CD14-positive monocyte (primary cell): ENCODE data around the gene TERC. TPM values are rescaled to one million over a fixed set of nuclear protein-coding genes. Genes with fewer than 3 reads are reported as not detected.
A peak's percentile ranks its signal among the peaks of the same experiment; 100 is the strongest.

Experiments used
- DNase-seq, 3 donors: peaks; one replicate each; pipeline ENCODE4 v3.0.0-alpha.2; 2011 to 2022
- H2AFZ ChIP-seq: 2 replicates; pipeline ENCODE4 v1.6.0; 2012; ENCODE audit warnings: mild to moderate bottlenecking, low read depth, low read length, inconsistent platforms; ENCODE audit not compliant: insufficient read depth, poor library complexity, severe bottlenecking
- H3K27ac ChIP-seq, 2 donors: 1 replicate in 1 of 2; 2 replicates in 1 of 2; pipeline ENCODE4 v1.5.1; 2012 to 2013; ENCODE audit warnings: low read length in 2 of 2, control low read depth in 1 of 2, inconsistent platforms in 1 of 2, low read depth in 1 of 2, mild to moderate bottlenecking in 1 of 2
- H3K27me3 ChIP-seq, 2 donors: one replicate each; pipeline versions ENCODE4 v1.6.0 to v1.6.1; 2011 to 2013; ENCODE audit warnings: low read length in 2 of 2; ENCODE audit not compliant: control insufficient read depth in 2 of 2, insufficient read depth in 2 of 2
- H3K36me3 ChIP-seq, 2 donors: replicated peaks in 1 of 2; 1 replicate in 1 of 2; 2 replicates in 1 of 2; pipeline versions ENCODE4 v1.5.1 to v1.6.1; 2012 to 2013; ENCODE audit warnings: low read length in 2 of 2, control low read depth in 1 of 2, inconsistent platforms in 1 of 2, mild to moderate bottlenecking in 1 of 2; ENCODE audit not compliant: insufficient read depth in 2 of 2, control insufficient read depth in 1 of 2
- H3K4me1 ChIP-seq, 2 donors: 1 replicate in 1 of 2; 2 replicates in 1 of 2; pipeline versions ENCODE4 v1.5.1 to v1.6.1; 2012 to 2013; ENCODE audit warnings: low read length in 2 of 2, control low read depth in 1 of 2, inconsistent platforms in 1 of 2, mild to moderate bottlenecking in 1 of 2, moderate library complexity in 1 of 2; ENCODE audit not compliant: insufficient read depth in 2 of 2, control insufficient read depth in 1 of 2
- H3K4me2 ChIP-seq: replicated peaks from 2 replicates; pipeline ENCODE3; 2012; ENCODE audit warnings: low read length, moderate library complexity, mild to moderate bottlenecking; ENCODE audit not compliant: poor library complexity, severe bottlenecking; ENCODE audit errors: extremely low read depth
- H3K4me3 ChIP-seq, 3 experiments: fragments of 200-600 bp in 1 of 3; sonication (generic) in 1 of 3; replicated peaks in 1 of 3; 1 replicate in 2 of 3; 2 replicates in 1 of 3; pipeline ENCODE4 v1.5.1; 2011 to 2013; ENCODE audit warnings: low read length in 3 of 3, mild to moderate bottlenecking in 3 of 3, control low read depth in 2 of 3, low read depth in 2 of 3, inconsistent platforms in 1 of 3, moderate library complexity in 1 of 3
- H3K79me2 ChIP-seq: 2 replicates; pipeline ENCODE4 v1.6.0; 2012; ENCODE audit warnings: mild to moderate bottlenecking, control low read depth, inconsistent platforms, low read length, moderate library complexity; ENCODE audit not compliant: insufficient read depth
- H3K9ac ChIP-seq: 2 replicates; pipeline ENCODE4 v1.6.0; 2017; ENCODE audit warnings: low read length, mild to moderate bottlenecking; ENCODE audit not compliant: insufficient read depth, poor library complexity, severe bottlenecking
- H3K9me3 ChIP-seq, 2 donors: replicated peaks in 1 of 2; 1 replicate in 1 of 2; 2 replicates in 1 of 2; pipeline versions ENCODE4 v1.5.1 to v1.6.1; 2012 to 2013; ENCODE audit warnings: low read length in 2 of 2, control low read depth in 1 of 2; ENCODE audit not compliant: control insufficient read depth in 1 of 2, insufficient read depth in 1 of 2
- H4K20me1 ChIP-seq: 2 replicates; pipeline ENCODE4 v1.6.0; 2012; ENCODE audit warnings: mild to moderate bottlenecking, low read length, control low read depth, moderate library complexity; ENCODE audit not compliant: insufficient read depth
- H3K27ac Mint-ChIP-seq, 7 donors: one replicate each; pipeline ENCODE4 v1.8.0; 2020; ENCODE audit warnings: mild to moderate bottlenecking in 7 of 7, mixed read lengths in 7 of 7, moderate library complexity in 6 of 7, inconsistent platforms in 2 of 7
- H3K27me3 Mint-ChIP-seq, 3 donors: one replicate each; pipeline ENCODE4 v1.8.0; 2021 to 2022; ENCODE audit warnings: low read depth in 3 of 3, mild to moderate bottlenecking in 3 of 3, mixed read lengths in 3 of 3, moderate library complexity in 3 of 3, inconsistent platforms in 1 of 3
- H3K36me3 Mint-ChIP-seq, 2 donors: one replicate each; pipeline ENCODE4 v1.8.0; 2020; ENCODE audit warnings: mixed read lengths in 2 of 2, inconsistent platforms in 1 of 2, mild to moderate bottlenecking in 1 of 2
- H3K4me1 Mint-ChIP-seq: one replicate; pipeline ENCODE4 v1.8.0; 2020; ENCODE audit warnings: mild to moderate bottlenecking, mixed read lengths
- H3K4me3 Mint-ChIP-seq, 2 donors: one replicate each; pipeline ENCODE4 v1.8.0; 2020; ENCODE audit warnings: mild to moderate bottlenecking in 2 of 2, mixed read lengths in 2 of 2, moderate library complexity in 1 of 2
- H3K9me3 Mint-ChIP-seq, 7 donors: one replicate each; pipeline ENCODE4 v1.8.0; 2020 to 2022; ENCODE audit warnings: mixed read lengths in 7 of 7, mild to moderate bottlenecking in 6 of 7, moderate library complexity in 6 of 7, inconsistent platforms in 2 of 7
- WGBS: methylation state at CpG from one replicate; pipeline ENCODE4 v1.1.5; 2013; ENCODE audit warnings: missing lambda C conversion rate; ENCODE audit not compliant: insufficient coverage; 5-methylcytosine and 5-hydroxymethylcytosine counted together
- intact Hi-C, 2 donors: fragments of 100-400 bp; cut with micrococcal nuclease; formaldehyde crosslinking; loops; one replicate each; pipeline versions ENCODE4 v1.15.0 to v1.15.1; 2023
- polyA plus RNA-seq, 3 donors: library from polyadenylated mRNA; depleted of rRNA in 1 of 3; unstranded in 2 of 3; stranded (reverse) in 1 of 3; fragments of 300-500 nt in 2 of 3; fragments of >200 nt in 1 of 3; fragmentation: Illumina TruSeq in 2 of 3; gene quantifications; 1 replicate in 2 of 3; 2 replicates in 1 of 3; pipeline ENCODE4 v1.2.3, GENCODE V29; 2012 to 2021
- TF ChIP-seq, protein P1 (sequence below): fragments of 200-600 bp; IDR thresholded peaks from one replicate; pipeline ENCODE4 v1.8.0; 2022; ENCODE audit warnings: antibody characterized with exemption, mild to moderate bottlenecking

TERC gene
- polyA plus RNA-seq, 3 donors = 0.33 to 0.76 TPM; not detected in 1

DNA sequence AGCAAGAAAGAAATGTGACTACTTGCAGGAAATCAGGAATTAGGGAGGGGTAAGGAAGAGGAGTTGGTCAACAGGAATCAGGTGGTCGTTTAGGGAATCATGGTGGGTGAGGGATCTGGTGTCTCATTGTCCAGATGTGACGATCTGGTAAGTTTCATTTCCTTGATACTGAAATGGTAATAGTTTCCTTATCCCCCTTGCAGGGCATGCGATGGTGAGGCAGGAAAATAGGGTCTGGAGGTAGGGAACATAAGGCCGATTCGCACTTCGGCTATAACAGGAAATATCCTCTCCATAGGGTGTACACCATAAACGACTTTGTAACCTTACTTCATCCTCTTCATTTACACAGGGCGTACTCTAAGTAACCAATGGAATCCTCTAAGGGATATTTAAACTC, 48.4 kb upstream of the TERC start:
- no peaks in the 10 kb centered on the region for H4K20me1 ChIP-seq
- H3K4me1 ChIP-seq = peaks cover 26 to 31% of the 10 kb centered on the region in 2 donors
- H3K4me2 ChIP-seq = peak overlapping the region; percentile 87
- H3K4me3 ChIP-seq = peak overlapping the region; percentile 50 to 75 (median 59)
- H3K4me1 Mint-ChIP-seq = peaks cover 27% of the 10 kb centered on the region
- intact Hi-C loops = no loop called here
- H3K27ac ChIP-seq = peak overlapping the region in 1 of 2 donors; percentile 6
- TF ChIP-seq, protein P1, sequence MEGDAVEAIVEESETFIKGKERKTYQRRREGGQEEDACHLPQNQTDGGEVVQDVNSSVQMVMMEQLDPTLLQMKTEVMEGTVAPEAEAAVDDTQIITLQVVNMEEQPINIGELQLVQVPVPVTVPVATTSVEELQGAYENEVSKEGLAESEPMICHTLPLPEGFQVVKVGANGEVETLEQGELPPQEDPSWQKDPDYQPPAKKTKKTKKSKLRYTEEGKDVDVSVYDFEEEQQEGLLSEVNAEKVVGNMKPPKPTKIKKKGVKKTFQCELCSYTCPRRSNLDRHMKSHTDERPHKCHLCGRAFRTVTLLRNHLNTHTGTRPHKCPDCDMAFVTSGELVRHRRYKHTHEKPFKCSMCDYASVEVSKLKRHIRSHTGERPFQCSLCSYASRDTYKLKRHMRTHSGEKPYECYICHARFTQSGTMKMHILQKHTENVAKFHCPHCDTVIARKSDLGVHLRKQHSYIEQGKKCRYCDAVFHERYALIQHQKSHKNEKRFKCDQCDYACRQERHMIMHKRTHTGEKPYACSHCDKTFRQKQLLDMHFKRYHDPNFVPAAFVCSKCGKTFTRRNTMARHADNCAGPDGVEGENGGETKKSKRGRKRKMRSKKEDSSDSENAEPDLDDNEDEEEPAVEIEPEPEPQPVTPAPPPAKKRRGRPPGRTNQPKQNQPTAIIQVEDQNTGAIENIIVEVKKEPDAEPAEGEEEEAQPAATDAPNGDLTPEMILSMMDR = no peak
- DNase-seq = no peak
- no peaks in the 10 kb centered on the region for H3K36me3 ChIP-seq
- peaks cover 6 to 20% (median 11%) of the 10 kb centered on the region in 7 donors for H3K9me3 Mint-ChIP-seq
- peaks cover 0 to 3% of the 10 kb centered on the region in 2 donors for H3K27me3 ChIP-seq
- peak overlapping the region; percentile 65 for H3K9ac ChIP-seq
- H3K27me3 Mint-ChIP-seq = peaks cover 0 to 4% (median 2%) of the 10 kb centered on the region in 3 donors
- peak overlapping the region; percentile 89 to 96 for H3K4me3 Mint-ChIP-seq
- peaks cover 0 to 8% of the 10 kb centered on the region in 2 donors for H3K9me3 ChIP-seq
- H3K36me3 Mint-ChIP-seq = peaks cover under 1 to 1% of the 10 kb centered on the region in 2 donors
- peak overlapping the region in 6 of 7 donors; percentile 49 to 85 (median 65) for H3K27ac Mint-ChIP-seq
- H2AFZ ChIP-seq = peak overlapping the region; percentile 94
- WGBS = 20% methylated on average over 1 of the region's 8 CpGs
- no peaks in the 10 kb centered on the region for H3K79me2 ChIP-seq

DNA sequence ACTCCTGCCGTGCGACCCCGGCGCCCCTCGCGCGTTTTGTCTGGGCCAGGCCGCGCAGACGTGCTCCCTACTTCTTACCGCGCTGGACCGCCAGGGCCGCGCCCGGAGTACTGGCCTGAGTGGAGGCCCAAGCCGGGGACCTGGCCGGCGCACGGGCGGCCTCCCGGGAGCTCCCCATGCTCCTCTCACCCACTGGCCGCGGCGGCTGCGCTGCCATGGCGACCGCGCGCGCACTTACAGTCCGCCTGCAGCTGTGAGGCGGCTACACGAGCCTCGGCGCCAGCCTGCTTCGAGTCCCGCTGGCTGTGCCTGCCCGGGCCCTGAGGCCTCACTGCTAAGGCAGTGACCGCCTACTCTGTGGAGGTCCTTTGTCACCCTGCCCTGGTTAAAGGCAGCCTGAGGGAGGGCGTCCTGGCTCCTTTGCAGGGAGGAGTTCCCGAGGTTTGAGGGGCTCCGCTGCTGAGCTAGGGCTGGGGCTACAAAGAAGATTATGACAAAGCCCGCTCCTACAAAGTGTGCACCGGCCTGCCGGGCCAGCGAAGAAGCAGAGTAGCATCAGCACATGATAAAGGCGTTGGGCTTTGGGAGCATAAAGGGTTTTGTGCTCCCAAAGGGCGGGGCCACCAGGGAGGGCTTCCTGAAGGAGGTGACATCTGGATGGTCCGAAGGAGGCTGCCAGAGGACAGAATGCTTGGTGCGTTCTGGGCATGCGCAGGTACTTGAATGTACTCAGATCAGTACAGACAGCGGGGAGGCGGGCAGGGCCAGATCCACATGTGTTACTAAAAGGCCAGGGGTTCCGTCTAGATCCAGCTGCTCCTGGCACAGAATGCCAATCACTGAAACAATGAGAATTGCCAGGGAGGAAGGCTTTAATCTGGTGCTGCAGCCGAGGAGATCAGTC, 47.7 kb upstream of the TERC start, which contains the start of the genes LRRC34 and LRRIQ4:
Gene LRRC34, minus strand, starts transcription at position 573 of the 904 bp plus-strand sequence. Its CDS starts 356 bp downstream, at position 217.
Gene LRRIQ4, plus strand, starts transcription at position 539 of the 904 bp plus-strand sequence. CDS start 9,052 bp downstream, outside the sequence.
- H3K4me3 Mint-ChIP-seq = peak within 1 kb of the TSS; percentile 89 to 96
- Histone ChIP-seq H3K4me3 (peak within 1 kb of the TSS; percentile 50 to 75 (median 59)), H3K4me1 (peaks cover 26 to 31% of the 10 kb centered on the region in 2 donors), H3K9ac (peak within 1 kb of the TSS; percentile 65), H2AFZ (peak within 1 kb of the TSS; percentile 94), H3K79me2 (no peaks in the 10 kb centered on the region), H3K9me3 (peaks cover 0 to 8% of the 10 kb centered on the region in 2 donors), H3K4me2 (peak within 1 kb of the TSS; percentile 87), H3K27me3 (peaks cover 0 to 3% of the 10 kb centered on the region in 2 donors), H4K20me1 (no peaks in the 10 kb centered on the region), H3K36me3 (no peaks in the 10 kb centered on the region), H3K27ac (peak within 1 kb of the TSS in 1 of 2 donors; percentile 6)
- TF ChIP-seq, protein P1 = no peak
- H3K27me3 Mint-ChIP-seq = peaks cover 0 to 4% (median 2%) of the 10 kb centered on the region in 3 donors
- H3K9me3 Mint-ChIP-seq = peaks cover 6 to 20% (median 11%) of the 10 kb centered on the region in 7 donors
- intact Hi-C loops = no loop called here
- peaks cover 27% of the 10 kb centered on the region for H3K4me1 Mint-ChIP-seq
- WGBS = 2% methylated on average over 52 of the region's 56 CpGs
- peak within 1 kb of the TSS; percentile 35 to 85 (median 58) for H3K27ac Mint-ChIP-seq
- DNase-seq = peak; percentile 40 to 61 (median 60)
- peaks cover 2 to 3% of the 10 kb centered on the region in 2 donors for H3K36me3 Mint-ChIP-seq
